HEK293T (cell line): ENCODE results near the gene CELF2.

Experiments used
- CTCF ChIA-PET: fragments of 350-600 bp; formaldehyde crosslinking; extraction: SDS; loops from one replicate; lab custom pipeline; 2021; ENCODE audit warnings: antibody characterized with exemption, inconsistent platforms; lab: Yijun Ruan, JAX
- POLR2A ChIA-PET: fragments of 350-600 bp; formaldehyde crosslinking; extraction: SDS; loops from one replicate; lab custom pipeline; 2020; ENCODE audit warnings: antibody characterized with exemption, inconsistent platforms; lab: Yijun Ruan, JAX
- DNase-seq: peaks from one replicate; pipeline ENCODE4 v3.0.0; 2012; ENCODE audit warnings: mixed read lengths; ENCODE audit errors: extremely low spot score
- ARNT ChIP-seq: fragments of 450-650 bp; IDR thresholded peaks from 2 replicates; pipeline ENCODE4 v1.6.1; 2017; ENCODE audit warnings: mild to moderate bottlenecking
- BHLHE40 ChIP-seq: fragments of 450-650 bp; IDR thresholded peaks from 2 replicates; pipeline ENCODE4 v1.6.1; 2016; ENCODE audit warnings: mild to moderate bottlenecking, moderate library complexity, borderline replicate concordance
- CTBP1 ChIP-seq: fragments of 450-650 bp; IDR thresholded peaks from 2 replicates; pipeline ENCODE4 v1.6.1; 2016; ENCODE audit warnings: borderline replicate concordance
- ELF4 ChIP-seq: fragments of 450-650 bp; IDR thresholded peaks from 2 replicates; pipeline ENCODE4 v1.6.1; 2017; ENCODE audit warnings: antibody characterized with exemption
- FOXA1 ChIP-seq: fragments of 450-650 bp; IDR thresholded peaks from 2 replicates; pipeline ENCODE4 v1.6.1; 2016; ENCODE audit warnings: mild to moderate bottlenecking
- FOXK2 ChIP-seq: fragments of 450-650 bp; IDR thresholded peaks from 2 replicates; pipeline ENCODE4 v1.6.1; 2016; ENCODE audit warnings: mild to moderate bottlenecking
- FOXM1 ChIP-seq: fragments of 450-650 bp; IDR thresholded peaks from 2 replicates; pipeline ENCODE4 v1.6.1; 2017; ENCODE audit warnings: mild to moderate bottlenecking, borderline replicate concordance
- HDGF ChIP-seq: fragments of 450-650 bp; IDR thresholded peaks from 2 replicates; pipeline ENCODE4 v1.6.1; 2017; ENCODE audit warnings: antibody characterized with exemption, borderline replicate concordance
- L3MBTL2 ChIP-seq: fragments of 450-650 bp; conservative IDR thresholded peaks from 2 replicates; pipeline ENCODE4 v1.6.1; 2016; ENCODE audit warnings: mild to moderate bottlenecking
- LEF1 ChIP-seq: fragments of 450-650 bp; IDR thresholded peaks from 2 replicates; pipeline ENCODE4 v1.6.1; 2017; ENCODE audit warnings: mild to moderate bottlenecking, borderline replicate concordance
- NFRKB ChIP-seq: fragments of 450-650 bp; IDR thresholded peaks from 2 replicates; pipeline ENCODE4 v1.6.1; 2016; ENCODE audit warnings: mild to moderate bottlenecking, moderate library complexity
- SP1 ChIP-seq: fragments of 450-650 bp; IDR thresholded peaks from 2 replicates; pipeline ENCODE4 v1.6.1; 2017
- SUZ12 ChIP-seq: fragments of 450-650 bp; IDR thresholded peaks from 2 replicates; pipeline ENCODE4 v1.6.1; 2016; ENCODE audit warnings: mild to moderate bottlenecking
- TARDBP ChIP-seq: fragments of 450-650 bp; IDR thresholded peaks from 2 replicates; pipeline ENCODE4 v1.6.1; 2016
- ZNF384 ChIP-seq: fragments of 450-650 bp; IDR thresholded peaks from 2 replicates; pipeline ENCODE4 v1.6.1; 2016
- TF ChIP-seq, protein P1 (sequence below): fragments of 450-650 bp; IDR thresholded peaks from 2 replicates; pipeline ENCODE4 v1.6.1; 2016

The CELF2 gene

DNA sequence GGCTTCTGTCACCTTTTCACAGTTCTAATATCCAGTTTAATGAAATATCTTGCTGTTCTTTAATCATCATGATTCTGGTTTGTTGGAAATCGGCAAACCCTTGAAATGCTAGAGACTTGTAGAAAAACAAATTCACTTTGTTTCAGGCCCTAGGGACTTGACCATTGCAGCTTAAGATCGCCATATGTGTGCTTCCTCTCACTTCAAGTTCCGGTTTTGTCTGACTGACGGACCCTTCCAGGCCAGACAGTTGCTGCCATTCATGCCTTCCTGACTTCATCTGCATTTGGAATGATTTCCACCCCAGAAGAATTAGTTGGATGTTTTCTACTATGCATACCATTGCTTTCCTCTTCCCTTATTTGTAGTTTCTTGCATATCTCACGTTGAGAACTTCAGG is 125.6 kb downstream of the CELF2 start:
- no peak for TF ChIP-seq ARNT
- no peak for TF ChIP-seq CTBP1
- TF ChIP-seq, protein P1, sequence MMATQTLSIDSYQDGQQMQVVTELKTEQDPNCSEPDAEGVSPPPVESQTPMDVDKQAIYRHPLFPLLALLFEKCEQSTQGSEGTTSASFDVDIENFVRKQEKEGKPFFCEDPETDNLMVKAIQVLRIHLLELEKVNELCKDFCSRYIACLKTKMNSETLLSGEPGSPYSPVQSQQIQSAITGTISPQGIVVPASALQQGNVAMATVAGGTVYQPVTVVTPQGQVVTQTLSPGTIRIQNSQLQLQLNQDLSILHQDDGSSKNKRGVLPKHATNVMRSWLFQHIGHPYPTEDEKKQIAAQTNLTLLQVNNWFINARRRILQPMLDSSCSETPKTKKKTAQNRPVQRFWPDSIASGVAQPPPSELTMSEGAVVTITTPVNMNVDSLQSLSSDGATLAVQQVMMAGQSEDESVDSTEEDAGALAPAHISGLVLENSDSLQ: no peak
- no peak for TF ChIP-seq LEF1
- no peak for TF ChIP-seq FOXK2
- no peak for TF ChIP-seq ELF4
- no peak for TF ChIP-seq SUZ12
- no peak for TF ChIP-seq FOXM1
- no peak for TF ChIP-seq L3MBTL2
- TF ChIP-seq ZNF384: no peak
- no peak for TF ChIP-seq FOXA1
- no peak for TF ChIP-seq BHLHE40
- no peak for TF ChIP-seq HDGF
- no peak for TF ChIP-seq TARDBP
- no peak for TF ChIP-seq SP1
- no peak for TF ChIP-seq NFRKB
- DNase-seq: no peak
- POLR2A ChIA-PET: no interaction called here
- CTCF ChIA-PET: no interaction called here

DNA sequence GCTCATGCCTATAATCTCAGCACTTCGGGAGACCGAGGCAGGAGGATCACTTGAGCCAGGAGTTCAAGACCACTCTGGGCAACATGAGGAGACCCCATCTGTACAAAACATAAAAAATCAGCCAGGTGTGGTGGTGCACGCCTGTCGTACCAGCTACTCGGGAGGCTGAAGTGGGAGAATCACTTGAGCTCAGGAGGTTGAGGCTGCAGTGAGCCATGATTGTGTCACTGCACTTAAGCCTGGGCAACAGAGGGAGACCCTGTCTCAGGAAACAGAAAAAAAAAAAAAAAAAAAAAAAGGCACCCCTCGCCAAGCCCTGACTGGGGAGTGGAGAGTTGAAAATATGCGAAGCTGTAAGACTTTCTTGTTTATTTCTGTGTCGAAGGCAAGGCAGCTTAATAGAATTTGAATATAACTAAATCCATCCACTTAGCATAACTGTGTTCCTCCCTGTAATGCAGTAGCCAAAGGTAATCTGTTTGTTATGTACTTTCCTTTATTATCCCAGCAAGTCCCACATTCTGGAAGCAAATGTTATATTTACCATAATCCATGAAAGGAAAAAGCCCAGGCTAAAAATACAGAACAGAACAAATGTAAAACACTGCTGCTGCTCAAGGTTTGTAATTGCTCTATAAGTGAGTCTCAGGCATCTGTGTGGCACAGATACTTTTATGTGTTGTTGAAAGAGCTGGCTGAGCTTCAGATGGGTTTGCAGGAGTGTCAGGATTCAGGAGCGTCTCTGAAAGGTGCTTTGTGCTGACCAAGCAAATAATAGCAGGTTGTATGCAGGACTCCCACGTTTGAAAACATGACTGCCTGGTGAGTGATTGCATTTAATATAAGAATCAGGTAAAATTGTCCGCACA is 127.2 kb downstream of the CELF2 start:
- POLR2A ChIA-PET: interaction anchor here (2.3 kb wide), 1 partner anchor 20 kb away, joined by 7 read pairs; no protein-coding TSS in a partner anchor
- DNase-seq: no peak
- CTCF ChIA-PET: interaction anchor here (0.6 to 1.2 kb wide), 3 partner anchors 193 to 805 kb away, joined by 3 to 5 read pairs (median 3); no protein-coding TSS in a partner anchor
- TF ChIP-seq BHLHE40 (no peak), SUZ12 (no peak), L3MBTL2 (no peak), ZNF384 (no peak), TARDBP (no peak), SP1 (no peak), HDGF (no peak), NFRKB (no peak), CTBP1 (no peak), LEF1 (no peak), FOXM1 (no peak), FOXA1 (no peak), ELF4 (no peak), FOXK2 (no peak), ARNT (no peak)
- TF ChIP-seq, protein P1: no peak

DNA sequence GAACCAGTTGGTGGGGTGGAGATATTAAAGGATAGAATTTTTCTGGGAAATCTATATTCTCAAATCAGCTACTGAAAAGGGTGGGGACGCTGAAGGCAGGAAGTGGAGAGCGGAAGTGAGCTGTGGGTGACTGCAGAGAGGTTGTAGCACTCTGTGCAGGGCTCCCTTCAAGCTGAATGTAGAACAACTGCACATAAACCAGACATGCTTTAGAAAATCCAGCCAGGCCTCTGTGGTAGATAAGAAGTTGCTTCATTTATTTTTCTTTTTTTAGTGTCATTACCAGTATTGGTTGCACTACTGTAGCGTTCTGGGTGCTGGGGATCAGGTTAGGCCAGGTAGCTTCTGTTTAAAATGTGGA is 127.8 kb downstream of the CELF2 start:
- TF ChIP-seq SP1 (no peak), ELF4 (no peak), CTBP1 (no peak), L3MBTL2 (no peak)
- ChIA-PET CTCF (interaction anchor here (0.6 to 1.2 kb wide), 2 partner anchors 193 to 805 kb away, joined by 3 read pairs; no protein-coding TSS in a partner anchor), POLR2A (interaction anchor here (2.3 kb wide), 1 partner anchor 19 kb away, joined by 7 read pairs; no protein-coding TSS in a partner anchor)
- no peak for DNase-seq

DNA sequence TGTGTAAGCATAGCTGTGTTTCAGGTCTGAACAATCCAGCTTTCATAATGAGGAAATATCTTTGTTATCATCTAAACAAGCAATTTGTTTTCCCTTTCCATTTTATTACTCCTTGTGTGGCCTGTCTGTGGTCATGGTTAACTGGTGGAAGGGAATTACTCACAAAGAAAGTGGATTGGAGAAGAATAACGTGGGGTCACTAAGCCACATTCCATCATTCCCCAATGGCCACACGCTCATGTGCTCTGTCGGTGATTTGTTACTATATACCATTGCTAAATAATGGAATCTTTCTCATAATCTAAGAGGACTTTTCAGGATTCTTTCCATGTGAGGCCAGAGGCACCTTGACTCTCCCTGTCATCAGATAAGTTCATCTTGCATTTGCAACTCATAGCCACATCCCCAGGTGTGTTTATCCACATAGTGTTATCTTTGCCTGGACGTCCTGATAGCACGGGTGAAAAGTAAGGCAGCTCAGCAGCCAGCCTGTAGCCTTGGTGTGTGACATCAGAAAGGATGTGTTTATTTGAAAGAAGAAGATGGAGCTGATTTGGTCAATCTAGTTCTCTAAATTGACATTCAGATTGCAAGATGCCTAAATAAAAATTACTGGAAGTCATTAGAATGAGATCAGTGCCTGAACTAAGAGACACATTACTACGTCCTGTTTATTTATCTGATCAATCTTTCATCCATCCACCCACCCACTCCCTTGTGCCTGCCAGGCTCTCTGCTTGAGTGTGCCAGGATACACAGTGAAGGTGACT is 128.9 kb downstream of the CELF2 start:
- ChIA-PET POLR2A (interaction anchor here (2.3 kb wide), 1 partner anchor 18 kb away, joined by 7 read pairs; no protein-coding TSS in a partner anchor), CTCF (no interaction called here)
- TF ChIP-seq ZNF384: no peak
- no peak for TF ChIP-seq FOXA1
- DNase-seq: no peak

DNA sequence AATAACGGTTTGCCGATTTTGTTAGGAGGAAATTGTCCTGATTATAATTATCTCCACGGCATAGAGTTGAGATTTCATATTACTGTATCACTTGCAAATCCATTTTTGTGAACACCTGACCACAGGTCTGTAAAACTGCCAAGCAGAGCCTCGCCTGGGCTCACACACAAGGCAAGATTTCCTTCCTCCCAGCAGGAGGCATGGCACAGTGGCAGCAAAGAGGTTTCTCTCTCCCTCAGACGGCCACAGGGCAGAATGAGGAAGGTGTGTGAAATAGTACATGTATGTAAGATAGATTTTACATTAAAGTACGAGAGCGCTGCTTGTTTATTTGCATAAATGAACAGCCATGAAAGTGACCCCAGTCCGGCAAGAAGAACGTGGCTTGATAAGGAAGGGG is 130.1 kb downstream of the CELF2 start:
- DNase-seq: no peak
- CTCF ChIA-PET: no interaction called here
- TF ChIP-seq FOXK2: no peak
- no peak for TF ChIP-seq TARDBP
- no peak for TF ChIP-seq ELF4
- TF ChIP-seq ZNF384: no peak
- TF ChIP-seq, protein P1: no peak
- no peak for TF ChIP-seq FOXM1
- TF ChIP-seq ARNT: no peak
- TF ChIP-seq CTBP1: no peak
- no peak for TF ChIP-seq SP1
- no peak for TF ChIP-seq LEF1
- TF ChIP-seq NFRKB: no peak
- TF ChIP-seq L3MBTL2: no peak
- no peak for TF ChIP-seq BHLHE40
- no peak for TF ChIP-seq HDGF
- no peak for TF ChIP-seq FOXA1
- no peak for TF ChIP-seq SUZ12
- POLR2A ChIA-PET: no interaction called here
